Pancreas (tissue), 10 donors: ENCODE results near the gene SLC1A7. TPM values are rescaled to one million over a fixed set of nuclear protein-coding genes. Genes with fewer than 3 reads are reported as not detected.
A peak's percentile ranks its signal among the peaks of the same experiment; 100 is the strongest.

Experiments
- ATAC-seq, 4 donors: fragments of 200-7000 bp; cut with Tn5 transposase; one replicate each; pipeline versions ENCODE4 v1.8.0 to v1.9.1; 2020; ENCODE audit warnings: mild to moderate bottlenecking in 4 of 4, moderate library complexity in 4 of 4
- DNase-seq, 6 donors: peaks; one replicate each; pipeline ENCODE4 v3.0.0-alpha.2; 2020
- FAIRE-seq: peaks from 2 replicates; lab custom pipeline; 2012; peaks lifted over from hg19 to GRCh38; lab: Jason Lieb, UNC
- H3K27ac ChIP-seq, 4 donors: fragments of 200-600 bp; sonication (generic); 1 replicate in 3 of 4; 2 replicates in 1 of 4; pipeline versions ENCODE4 v1.5.0 to v1.8.0; 2020
- H3K27me3 ChIP-seq, 4 donors: fragments of 200-600 bp; one replicate each; pipeline ENCODE4 v1.8.0; 2021
- H3K36me3 ChIP-seq, 3 donors: fragments of 200-600 bp; sonication (generic) in 1 of 3; one replicate each; pipeline versions ENCODE4 v1.5.0 to v1.8.0; 2020 to 2021
- H3K4me1 ChIP-seq, 3 donors: fragments of 200-600 bp; one replicate each; pipeline ENCODE4 v1.8.0; 2021
- H3K4me3 ChIP-seq, 4 donors: fragments of 200-600 bp; sonication (generic) in 2 of 4; one replicate each; pipeline versions ENCODE4 v1.5.0 to v1.8.0; 2020 to 2021
- H3K9me3 ChIP-seq, 4 donors: fragments of 200-600 bp; one replicate each; pipeline ENCODE4 v1.8.0; 2021
- CTCF ChIP-seq, 4 donors: fragments of 200-600 bp; sonication (generic) in 3 of 4; IDR thresholded peaks; one replicate each; pipeline versions ENCODE4 v1.5.0 to v1.8.0; 2021; ENCODE audit warnings: antibody characterized with exemption in 4 of 4
- WGBS, 2 donors: extraction: QIAGEN DNeasy Blood & Tissue Kit; methylation state at CpG; one replicate each; pipeline ENCODE4 v1.1.7; 2013; 5-methylcytosine and 5-hydroxymethylcytosine counted together
- intact Hi-C, 3 donors: fragments of 100-400 bp; cut with DNase I; formaldehyde crosslinking; loops; one replicate each; pipeline versions ENCODE4 v1.11.1 to v1.14.2; 2022
- polyA plus RNA-seq, 2 donors: library from polyadenylated mRNA; stranded (reverse); fragments of 200-250 nt; gene quantifications; one replicate each; pipeline ENCODE4 v1.2.3, GENCODE V29; 2013
- total RNA-seq, 6 donors: library from RNA; stranded (reverse); fragmentation: NEBNext Ultra II Directional in 4 of 6; extraction: Animal tissue kit (Norgen Biotek cat#: 25700) in 4 of 6; gene quantifications; one replicate each; pipeline versions ENCODE4 v1.2.1 to v1.2.4, GENCODE V29; 2021 to 2023
- donor health status: healthy with polysubstance abuse.
- donor health status: DM: no; HTN: no; CAD: no; lungs with moderate emphysema.
- donor health status: DM: no; HTN: no; CAD: no.
- donor health status: control.
- donor health status: control.
- donor health status: Bipolar disorder and iron deficiency.
- donor health status: DM: yes; HTN: yes; CAD: no.
- donor health status: DM: no; HTN: no; CAD: no.
- donor health status: DM: no; HTN: no; CAD: no.
- donor health status: DM: yes; HTN: yes; CAD: no.

The SLC1A7 gene
- total RNA-seq (not detected), polyA plus RNA-seq (under 1 TPM; 0.15 to 0.35 TPM)

- FAIRE-seq = no peak
- intact Hi-C loops = no loop called here
- no peak for TF ChIP-seq CTCF (IDR thresholded peaks at IDR 0.05)
- WGBS, 2 donors = 89 to 93% methylated on average over 21 of the region's 21 CpGs
- Histone ChIP-seq H3K36me3 (no peaks in the 10 kb centered on the region), H3K27ac (no peak within 1 kb of the TSS), H3K4me1 (peaks cover 13 to 25% (median 16%) of the 10 kb centered on the region in 3 donors), H3K9me3 (no peaks in the 10 kb centered on the region), H3K4me3 (no peak within 1 kb of the TSS), H3K27me3 (no peaks in the 10 kb centered on the region)
- DNase-seq = no peak
- ATAC-seq = no peak
Measured at GRCh38 chr1:53142226-53142853, at the start of gene SLC1A7. SLC1A7 (minus strand) TSS chr1:53142638; CDS start chr1:53142449, 189 bp downstream.

GRCh38 chr1:53190210-53190611 is 47.8 kb upstream of the SLC1A7 start:
- Histone ChIP-seq H3K4me3 (no peak overlapping the region), H3K4me1 (peaks cover 0 to under 1% (median 0%) of the 10 kb centered on the region in 3 donors), H3K27me3 (no peaks in the 10 kb centered on the region), H3K9me3 (no peaks in the 10 kb centered on the region), H3K36me3 (no peaks in the 10 kb centered on the region), H3K27ac (no peak overlapping the region)
- 31 to 39% methylated on average over 10 of the region's 10 CpGs for WGBS, 2 donors
- DNase-seq (peak in 3 of 6 donors; percentile 33 to 50 (median 41)), ATAC-seq (peak; percentile 24 to 61 (median 42)), FAIRE-seq (no peak)
- intact Hi-C loops = no loop called here
- no peak for TF ChIP-seq CTCF (IDR thresholded peaks at IDR 0.05)

GRCh38 chr1:53189061-53189460 is 46.6 kb upstream of the SLC1A7 start:
- no peak overlapping the region for H3K27ac ChIP-seq
- H3K9me3 ChIP-seq = no peaks in the 10 kb centered on the region
- H3K4me1 ChIP-seq = peaks cover 0 to under 1% (median 0%) of the 10 kb centered on the region in 3 donors
- 68 to 77% methylated on average over 5 of the region's 5 CpGs for WGBS, 2 donors
- H3K36me3 ChIP-seq = no peaks in the 10 kb centered on the region
- FAIRE-seq (no peak), DNase-seq (no peak), ATAC-seq (no peak)
- no peaks in the 10 kb centered on the region for H3K27me3 ChIP-seq
- H3K4me3 ChIP-seq = no peak overlapping the region
- intact Hi-C loops = loop anchor here in 1 of 3 donors (10.0 kb wide), 2 partner anchors 274 to 484 kb away; no protein-coding TSS in a partner anchor
- no peak for TF ChIP-seq CTCF (IDR thresholded peaks at IDR 0.05)

GRCh38 chr1:53188099-53188498 is 45.7 kb upstream of the SLC1A7 start:
- TF ChIP-seq CTCF (IDR thresholded peaks at IDR 0.05) = no peak
- ATAC-seq = no peak
- intact Hi-C loops = loop anchor here in 1 of 3 donors (10.0 kb wide), 2 partner anchors 273 to 483 kb away; no protein-coding TSS in a partner anchor
- WGBS, 2 donors = 75 to 85% methylated on average over 4 of the region's 4 CpGs
- DNase-seq = no peak
- Histone ChIP-seq H3K27me3 (no peaks in the 10 kb centered on the region), H3K4me3 (no peak overlapping the region), H3K4me1 (peaks cover 0 to 9% (median 0%) of the 10 kb centered on the region in 3 donors), H3K9me3 (no peaks in the 10 kb centered on the region), H3K27ac (no peak overlapping the region), H3K36me3 (no peaks in the 10 kb centered on the region)
- FAIRE-seq = no peak

- Histone ChIP-seq H3K27ac (no peak overlapping the region), H3K27me3 (no peaks in the 10 kb centered on the region), H3K36me3 (no peaks in the 10 kb centered on the region), H3K9me3 (no peaks in the 10 kb centered on the region), H3K4me3 (no peak overlapping the region), H3K4me1 (peaks cover 0 to 16% (median 2%) of the 10 kb centered on the region in 3 donors)
- FAIRE-seq (no peak), ATAC-seq (no peak), DNase-seq (no peak)
- 82 to 90% methylated on average over 1 of the region's 1 CpG for WGBS, 2 donors
- intact Hi-C loops = loop anchor here in 1 of 3 donors (10.0 kb wide), 2 partner anchors 273 to 483 kb away; no protein-coding TSS in a partner anchor
- TF ChIP-seq CTCF (IDR thresholded peaks at IDR 0.05) = no peak
Measured at GRCh38 chr1:53187401-53187800, 45.0 kb upstream of the SLC1A7 start.
